ENCODE results near the gene ZNF740.

Gene ZNF740

DNA sequence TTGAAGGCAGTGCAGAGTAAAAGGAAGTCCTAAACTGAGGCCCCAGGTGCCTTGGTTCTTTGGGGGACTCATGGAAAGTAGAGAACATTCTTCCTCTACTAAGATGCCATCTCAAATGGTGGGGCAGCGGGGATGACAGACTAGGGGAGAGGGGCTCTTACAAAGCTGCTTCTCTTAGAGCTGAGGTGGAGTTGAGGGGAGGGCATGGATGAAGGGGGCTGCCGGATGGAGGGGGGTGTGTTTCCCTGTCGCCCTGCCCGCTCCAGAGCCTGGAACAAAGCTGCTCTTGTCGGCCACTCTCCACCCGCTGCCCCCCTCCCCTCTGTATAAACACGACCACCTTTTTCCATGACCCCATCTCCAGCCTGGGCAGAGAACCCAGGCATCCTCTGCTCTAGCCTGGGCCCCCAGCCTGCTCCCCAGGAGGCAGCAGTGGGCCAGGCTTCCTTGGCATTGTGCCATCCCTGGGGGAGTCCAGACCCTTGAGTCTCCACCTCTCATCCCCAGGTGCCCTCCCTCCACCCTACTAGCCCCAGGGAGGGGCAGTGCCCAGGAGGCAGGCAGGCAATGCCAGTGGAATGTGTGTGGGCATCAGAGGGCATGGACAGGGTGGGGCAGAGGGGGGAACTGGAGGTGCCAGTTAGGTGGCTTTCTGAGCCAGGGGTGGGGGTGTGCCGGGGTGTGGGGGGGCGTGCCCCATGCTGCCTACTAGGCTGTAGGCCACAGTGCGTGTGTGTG, 49.8 kb downstream of the ZNF740 start:
- no peak for DNase-seq

GRCh38 chr12:53231671-53231920, 51.1 kb downstream of the ZNF740 start:
- DNase-seq: no peak

- peak; percentile 49 to 78 for DNase-seq
Measured at GRCh38 chr12:53231921-53232645, 51.6 kb downstream of the ZNF740 start, which contains the start of gene RARG. TSS of gene RARG (minus strand) at chr12:53232209. CDS start at chr12:53227545, 4,664 bp downstream.

- peak in 1 of 2 donors; percentile 62 for DNase-seq
Measured at GRCh38 chr12:53232646-53233461, 52.3 kb downstream of the ZNF740 start.

DNA sequence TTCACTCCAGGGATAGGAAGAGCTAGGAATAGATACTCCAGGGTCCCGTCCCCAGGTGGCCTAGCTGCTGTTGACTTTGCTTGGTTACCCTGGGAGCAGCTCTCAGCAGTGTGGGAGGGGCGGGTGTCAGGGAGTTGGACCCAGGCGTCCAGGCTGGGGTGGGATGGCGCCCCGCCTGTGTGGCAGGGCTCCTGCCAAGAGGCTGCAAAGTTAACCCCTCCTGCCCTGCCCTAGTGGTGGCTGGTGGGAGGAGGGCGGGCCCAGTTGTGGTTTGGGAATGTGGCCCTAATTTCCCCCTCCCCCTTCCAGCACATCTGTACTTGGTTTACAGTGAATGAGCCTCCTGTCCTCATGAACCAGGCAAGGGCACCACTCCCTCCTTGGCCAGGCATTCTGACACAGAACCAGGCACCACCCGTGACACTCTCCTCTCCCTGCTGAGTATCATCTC, 53.2 kb downstream of the ZNF740 start:
- DNase-seq: no peak

DNA sequence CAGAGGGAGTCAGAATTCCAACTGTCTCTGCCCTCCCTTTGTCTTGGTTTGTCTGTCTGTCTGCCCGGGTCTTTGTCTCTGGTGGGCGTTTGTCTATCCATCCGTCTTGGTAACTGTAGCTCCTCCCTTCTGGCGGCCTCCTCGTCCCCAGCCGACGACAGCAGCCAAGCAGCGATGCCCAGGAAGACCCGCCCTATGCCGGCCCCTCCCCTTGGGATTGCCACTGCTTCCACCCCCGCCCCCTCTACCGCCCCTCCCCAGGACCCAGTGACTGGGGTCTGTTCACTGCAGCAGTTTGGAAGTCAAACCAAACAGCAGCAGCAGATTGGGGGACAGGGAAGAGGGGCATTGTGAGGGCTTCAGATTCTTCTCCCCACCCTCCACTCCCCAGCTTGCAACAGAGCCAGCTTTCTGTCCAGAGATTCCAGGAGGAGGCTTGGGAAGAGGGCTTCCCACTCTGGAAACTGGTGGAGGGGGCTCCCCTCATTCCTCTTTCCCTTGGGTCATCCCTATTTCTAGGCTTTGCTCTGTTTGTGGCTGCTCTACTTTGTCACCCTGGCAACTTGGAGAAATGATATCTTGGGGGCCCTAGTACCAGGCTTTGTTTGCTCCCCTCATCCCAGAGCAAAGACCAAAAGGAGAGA, 53.9 kb downstream of the ZNF740 start:
- DNase-seq: no peak

GRCh38 chr12:53235164-53235563, 54.6 kb downstream of the ZNF740 start:
- DNase-seq: no peak

- no peak for DNase-seq
Measured at GRCh38 chr12:53235742-53236442, 55.4 kb downstream of the ZNF740 start.

DNA sequence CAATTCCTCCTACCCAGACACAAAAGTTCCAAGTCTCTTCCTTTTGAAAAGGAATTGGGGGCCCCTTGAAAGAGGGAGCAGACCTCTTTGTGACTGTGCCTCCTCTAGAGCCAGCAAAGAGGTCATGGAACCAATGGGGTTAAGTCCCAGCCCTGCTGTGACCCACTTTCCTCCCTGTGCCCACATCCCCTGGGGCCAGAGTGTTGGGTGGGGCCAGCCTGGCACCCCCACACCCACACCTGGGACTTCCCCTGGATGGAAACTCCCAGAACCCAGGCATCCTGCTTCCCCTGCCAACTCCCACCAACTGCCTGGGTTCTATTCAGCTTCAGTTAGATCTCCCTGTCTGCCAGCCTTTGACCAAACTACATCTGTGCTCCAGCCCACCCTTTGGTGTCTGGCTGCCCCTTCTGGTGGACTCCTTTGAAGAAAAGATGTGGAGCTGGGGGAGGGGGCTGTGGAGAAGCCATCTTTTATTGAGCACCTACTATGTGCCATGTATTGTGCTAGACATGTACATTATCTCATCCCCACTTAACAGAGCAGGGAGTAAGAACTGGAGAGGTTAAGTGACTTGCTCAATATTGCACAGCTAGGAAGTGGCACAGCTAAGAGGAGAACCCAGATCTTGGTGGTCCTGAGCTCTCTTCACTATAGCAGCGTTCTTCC, 56.1 kb downstream of the ZNF740 start:
- DNase-seq: peak; percentile 44 to 78

GRCh38 chr12:53239643-53240258, 59.2 kb downstream of the ZNF740 start:
- no peak for DNase-seq

DNA sequence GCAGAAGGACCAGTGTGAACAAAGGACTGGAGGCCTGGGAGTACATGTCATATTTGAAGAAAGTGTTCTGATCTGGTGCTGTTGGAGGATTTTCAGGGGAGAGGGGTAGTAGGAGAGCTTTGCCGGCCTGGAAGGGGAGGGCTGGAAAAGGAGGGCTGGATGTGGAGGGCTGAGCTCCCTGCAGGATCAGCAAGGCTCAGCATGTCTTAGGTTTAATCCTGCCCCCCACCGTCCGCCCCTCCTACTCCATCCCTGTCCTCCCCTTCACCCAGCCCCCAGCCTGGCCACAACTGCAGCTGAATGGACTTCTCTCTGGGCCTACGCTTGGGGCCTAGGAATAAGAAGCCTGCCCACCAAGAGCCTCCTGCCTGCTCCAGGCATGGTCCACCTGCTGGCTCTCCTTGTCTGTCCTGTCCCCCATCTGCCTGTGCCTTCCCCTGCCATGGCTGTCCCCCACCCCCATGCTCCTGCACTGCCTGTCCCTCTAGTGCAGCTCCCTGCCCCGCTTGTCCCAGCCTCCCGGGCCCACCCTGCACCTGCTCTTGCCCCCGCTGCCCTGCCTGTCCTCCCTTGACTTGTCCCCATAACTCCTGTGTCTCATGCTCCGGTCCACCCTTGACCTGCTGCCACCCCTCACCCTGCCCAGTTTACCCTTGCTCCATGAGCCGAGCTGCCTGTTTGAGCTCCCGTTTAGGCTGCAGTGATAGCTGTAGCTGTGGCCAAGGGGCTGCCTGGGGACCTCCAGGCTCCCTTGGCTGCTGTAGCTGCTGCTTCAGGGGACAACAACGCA, 61.3 kb downstream of the ZNF740 start:
- DNase-seq: no peak

DNA sequence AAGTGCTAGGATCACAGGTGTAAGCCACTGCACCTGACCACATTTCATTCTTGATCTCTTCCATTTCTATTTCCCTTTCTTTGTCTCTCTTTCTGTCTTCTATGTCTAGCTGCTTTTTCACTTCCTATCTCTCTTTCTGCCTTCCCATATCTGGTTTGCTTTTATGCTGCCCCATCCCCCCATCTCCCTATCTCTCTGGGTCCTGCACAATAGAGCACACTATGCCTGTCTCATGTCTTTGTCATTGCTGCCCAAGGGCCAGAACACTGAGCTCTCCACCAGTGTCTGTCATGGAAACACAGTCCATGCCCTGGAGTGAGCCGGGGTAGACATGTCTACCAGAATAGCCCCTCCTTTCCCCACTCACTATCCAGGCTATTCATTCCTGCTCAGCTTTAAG, 63.8 kb downstream of the ZNF740 start:
- no peak for DNase-seq

Measured in CD4-positive, alpha-beta T cell treated with Interferon alpha-2 for 1 hour (primary cell).